B cell (primary cell): ENCODE results near the gene ANGPTL7.

Experiments
- EZH2 ChIP-seq: IDR thresholded peaks from 2 replicates; pipeline ENCODE4 v1.6.1; 2012; ENCODE audit warnings: borderline replicate concordance, low read depth, mild to moderate bottlenecking, moderate library complexity, low read length; ENCODE audit not compliant: insufficient read depth, poor library complexity, severe bottlenecking
- TF ChIP-seq, protein P1 (sequence below): fragments of 200-600 bp; IDR thresholded peaks from one replicate; pipeline ENCODE4 v1.8.0; 2022; ENCODE audit warnings: antibody characterized with exemption, mild to moderate bottlenecking

DNA sequence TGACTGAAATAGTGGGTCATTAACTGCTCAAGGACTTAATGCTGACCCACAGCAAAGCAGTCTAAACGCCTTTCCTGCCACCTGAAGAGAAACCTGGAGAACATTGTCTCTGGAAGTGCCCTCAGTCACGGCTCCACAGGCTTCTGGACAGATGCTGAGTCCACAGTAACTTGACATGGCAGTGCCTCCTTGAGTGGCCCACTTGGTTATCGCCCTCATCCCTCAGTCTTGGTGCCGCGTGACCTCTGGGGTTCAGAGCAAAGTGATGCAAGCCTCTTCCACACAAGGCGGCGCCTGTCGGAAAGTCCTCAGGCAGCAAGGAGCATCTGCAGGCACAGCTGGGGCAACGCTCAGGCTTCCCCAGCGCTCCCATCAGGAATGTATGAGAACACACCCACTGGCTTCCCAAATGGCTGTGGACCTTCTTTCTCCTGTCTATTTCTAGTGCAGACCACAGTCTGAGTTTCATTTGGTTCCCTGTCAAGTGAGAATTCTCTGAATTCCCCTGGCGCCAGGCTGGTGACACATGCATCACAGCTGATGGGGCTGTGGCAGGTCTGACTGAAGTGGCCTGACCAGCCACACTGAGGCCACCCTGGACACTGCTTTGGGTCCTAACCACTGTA is 13.0 kb upstream of the ANGPTL7 start:
- TF ChIP-seq, protein P1, sequence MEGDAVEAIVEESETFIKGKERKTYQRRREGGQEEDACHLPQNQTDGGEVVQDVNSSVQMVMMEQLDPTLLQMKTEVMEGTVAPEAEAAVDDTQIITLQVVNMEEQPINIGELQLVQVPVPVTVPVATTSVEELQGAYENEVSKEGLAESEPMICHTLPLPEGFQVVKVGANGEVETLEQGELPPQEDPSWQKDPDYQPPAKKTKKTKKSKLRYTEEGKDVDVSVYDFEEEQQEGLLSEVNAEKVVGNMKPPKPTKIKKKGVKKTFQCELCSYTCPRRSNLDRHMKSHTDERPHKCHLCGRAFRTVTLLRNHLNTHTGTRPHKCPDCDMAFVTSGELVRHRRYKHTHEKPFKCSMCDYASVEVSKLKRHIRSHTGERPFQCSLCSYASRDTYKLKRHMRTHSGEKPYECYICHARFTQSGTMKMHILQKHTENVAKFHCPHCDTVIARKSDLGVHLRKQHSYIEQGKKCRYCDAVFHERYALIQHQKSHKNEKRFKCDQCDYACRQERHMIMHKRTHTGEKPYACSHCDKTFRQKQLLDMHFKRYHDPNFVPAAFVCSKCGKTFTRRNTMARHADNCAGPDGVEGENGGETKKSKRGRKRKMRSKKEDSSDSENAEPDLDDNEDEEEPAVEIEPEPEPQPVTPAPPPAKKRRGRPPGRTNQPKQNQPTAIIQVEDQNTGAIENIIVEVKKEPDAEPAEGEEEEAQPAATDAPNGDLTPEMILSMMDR = no peak
- no peak for TF ChIP-seq EZH2
